Measurements from ENCODE around the gene ZIC4.

Gene ZIC4

GRCh38 chr3:147359177-147360050 lies 46.9 kb downstream of the ZIC4 start:
- DNase-seq (ENCODE audit: low spot score): no peak
- in situ Hi-C loops (cut with MboI; ENCODE audit: low pct_unique_long_range_greater_than_20kb, low sequenced_read_pairs, unreplicated experiment): no loop called here
- TF ChIP-seq, protein P1, sequence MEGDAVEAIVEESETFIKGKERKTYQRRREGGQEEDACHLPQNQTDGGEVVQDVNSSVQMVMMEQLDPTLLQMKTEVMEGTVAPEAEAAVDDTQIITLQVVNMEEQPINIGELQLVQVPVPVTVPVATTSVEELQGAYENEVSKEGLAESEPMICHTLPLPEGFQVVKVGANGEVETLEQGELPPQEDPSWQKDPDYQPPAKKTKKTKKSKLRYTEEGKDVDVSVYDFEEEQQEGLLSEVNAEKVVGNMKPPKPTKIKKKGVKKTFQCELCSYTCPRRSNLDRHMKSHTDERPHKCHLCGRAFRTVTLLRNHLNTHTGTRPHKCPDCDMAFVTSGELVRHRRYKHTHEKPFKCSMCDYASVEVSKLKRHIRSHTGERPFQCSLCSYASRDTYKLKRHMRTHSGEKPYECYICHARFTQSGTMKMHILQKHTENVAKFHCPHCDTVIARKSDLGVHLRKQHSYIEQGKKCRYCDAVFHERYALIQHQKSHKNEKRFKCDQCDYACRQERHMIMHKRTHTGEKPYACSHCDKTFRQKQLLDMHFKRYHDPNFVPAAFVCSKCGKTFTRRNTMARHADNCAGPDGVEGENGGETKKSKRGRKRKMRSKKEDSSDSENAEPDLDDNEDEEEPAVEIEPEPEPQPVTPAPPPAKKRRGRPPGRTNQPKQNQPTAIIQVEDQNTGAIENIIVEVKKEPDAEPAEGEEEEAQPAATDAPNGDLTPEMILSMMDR (IDR thresholded peaks at IDR 0.05; ENCODE audit: extremely low read depth, insufficient read depth, missing control alignments): no peak

- DNase-seq (ENCODE audit: low spot score): no peak
- in situ Hi-C loops (cut with MboI; ENCODE audit: low pct_unique_long_range_greater_than_20kb, low sequenced_read_pairs, unreplicated experiment): no loop called here
- TF ChIP-seq, protein P1 (IDR thresholded peaks at IDR 0.05; ENCODE audit: extremely low read depth, insufficient read depth, missing control alignments): no peak
Measured at GRCh38 chr3:147358144-147358992, 48.0 kb downstream of the ZIC4 start.

DNA sequence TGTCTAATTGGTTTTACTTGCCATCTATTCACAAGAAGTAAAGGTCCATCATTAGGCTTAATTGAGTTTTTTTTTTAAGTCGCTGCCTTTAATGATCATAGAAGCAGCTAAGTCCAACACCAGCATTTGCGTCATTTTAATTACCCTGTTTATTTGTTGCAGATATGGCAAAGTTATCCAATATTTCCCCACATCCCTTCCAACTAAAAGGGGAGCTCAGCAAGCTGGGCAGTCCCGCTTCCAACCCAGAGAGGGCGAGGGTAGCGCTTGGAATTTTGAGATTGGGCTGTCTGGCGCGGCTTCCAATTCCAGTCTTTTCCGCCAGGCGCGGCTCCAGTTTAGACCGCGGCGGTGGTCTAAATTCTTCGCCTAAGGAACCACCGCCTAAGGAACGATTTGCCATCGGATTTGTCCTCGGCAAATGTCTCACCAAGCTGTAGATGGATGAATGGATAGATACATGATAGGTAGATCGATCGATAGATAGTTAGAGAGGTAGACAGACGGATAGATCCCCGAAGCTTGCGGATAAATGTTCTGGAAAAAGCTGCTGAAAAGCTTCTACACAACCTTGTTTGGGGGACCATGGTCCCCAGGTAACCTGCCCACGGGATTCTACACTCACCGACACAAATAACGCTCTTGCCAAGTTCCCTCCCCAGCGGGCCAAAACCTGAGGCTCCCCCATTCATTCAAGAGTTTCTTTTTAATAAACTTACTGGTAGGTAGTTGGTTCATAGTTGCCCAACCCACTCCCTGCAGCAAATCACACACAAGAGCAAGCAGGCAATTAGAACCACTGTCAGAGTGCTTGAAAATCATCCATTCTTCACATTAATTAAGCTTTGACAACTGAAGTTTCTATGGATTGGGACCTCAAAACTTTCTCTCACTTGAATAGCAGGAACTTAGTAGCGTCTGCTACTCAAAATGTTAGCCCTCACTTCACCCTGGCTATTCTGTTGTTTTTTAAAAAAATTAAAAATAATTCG lies 49.1 kb downstream of the ZIC4 start:
- in situ Hi-C loops (cut with MboI; ENCODE audit: low pct_unique_long_range_greater_than_20kb, low sequenced_read_pairs, unreplicated experiment): no loop called here
- no peak for DNase-seq (ENCODE audit: low spot score)
- TF ChIP-seq, protein P1 (IDR thresholded peaks at IDR 0.05; ENCODE audit: extremely low read depth, insufficient read depth, missing control alignments): no peak

DNA sequence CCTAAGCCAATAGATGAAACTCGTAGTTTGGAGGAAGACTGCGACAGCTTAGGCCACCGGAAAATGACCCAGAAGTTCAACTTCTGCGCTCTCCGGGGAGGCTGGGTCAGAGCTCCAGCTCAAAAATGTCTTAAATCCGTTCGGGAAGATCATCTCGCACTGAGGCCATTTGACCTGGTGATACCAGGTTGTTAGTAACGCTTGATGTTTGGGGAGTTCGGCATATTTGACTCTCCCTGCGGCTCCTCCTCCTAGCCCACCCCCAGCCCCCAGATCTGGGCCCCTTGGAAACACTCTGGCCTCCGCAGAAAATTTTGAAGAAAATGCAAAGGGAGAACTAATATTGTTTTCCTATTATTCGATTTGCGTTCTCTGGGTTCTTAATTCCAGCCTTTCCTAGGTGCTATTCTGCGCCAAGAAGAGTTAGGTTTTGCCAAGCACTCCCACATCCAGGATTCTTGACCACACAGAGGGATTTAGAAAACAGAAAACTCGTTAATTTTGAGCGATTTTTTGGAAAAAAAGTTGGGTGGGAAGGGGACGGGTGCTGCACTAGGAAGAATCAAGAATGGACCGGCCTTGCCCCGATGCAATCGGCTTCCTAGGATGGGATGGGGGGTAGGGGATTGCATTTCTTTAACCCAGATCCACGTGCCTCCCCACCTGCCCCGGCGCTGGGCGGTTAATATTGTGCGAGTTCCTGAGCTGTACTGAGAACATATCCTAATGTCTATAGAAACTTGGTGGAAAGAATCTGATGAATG lies 50.0 kb downstream of the ZIC4 start:
- in situ Hi-C loops (cut with MboI; ENCODE audit: low pct_unique_long_range_greater_than_20kb, low sequenced_read_pairs, unreplicated experiment): no loop called here
- TF ChIP-seq, protein P1 (IDR thresholded peaks at IDR 0.05; ENCODE audit: extremely low read depth, insufficient read depth, missing control alignments): no peak
- DNase-seq (ENCODE audit: low spot score): no peak

DNA sequence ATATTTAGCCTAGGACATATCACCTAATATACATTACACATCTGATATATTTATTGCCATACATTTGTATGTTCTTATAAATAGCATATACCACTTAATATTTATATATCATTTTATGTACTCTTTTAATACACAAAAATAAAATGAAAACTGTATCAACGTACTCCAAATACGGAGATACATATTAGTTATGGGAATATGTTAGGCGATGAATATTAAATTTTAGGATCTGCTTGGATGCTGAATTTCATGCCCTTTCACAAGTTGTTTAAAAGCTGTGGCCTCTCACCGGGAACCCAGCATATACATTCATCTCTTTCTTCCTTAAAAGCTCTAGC lies 50.6 kb downstream of the ZIC4 start:
- in situ Hi-C loops (cut with MboI; ENCODE audit: low pct_unique_long_range_greater_than_20kb, low sequenced_read_pairs, unreplicated experiment): no loop called here
- TF ChIP-seq, protein P1 (IDR thresholded peaks at IDR 0.05; ENCODE audit: extremely low read depth, insufficient read depth, missing control alignments): no peak
- DNase-seq (ENCODE audit: low spot score): no peak

Data from GM13977 (cell line).